GM12878 (cell line): ENCODE results near the gene COL18A1. TPM values are rescaled to one million over a fixed set of nuclear protein-coding genes. Genes with fewer than 3 reads are reported as not detected.

Experiments
- ATAC-seq: fragments of 200-7000 bp; cut with Tn5 transposase; 3 replicates; pipeline ENCODE4 v1.9.1; 2020; ENCODE audit warnings: mild to moderate bottlenecking, moderate library complexity
- BruUV-seq: library from RNA; stranded (reverse); fragments of 400-500 nt; replicated peaks from 2 replicates; lab custom pipeline; 2021; lab: Mats Ljungman, UMichigan
- CTCF ChIA-PET: fragments of 300-600 bp; sonication (Branson Sonifier 250); formaldehyde crosslinking; extraction: SDS; loops from one replicate; lab custom pipeline; 2021; ENCODE audit warnings: inconsistent platforms; lab: Yijun Ruan, JAX
- POLR2A ChIA-PET: fragments of 350-600 bp; formaldehyde crosslinking; extraction: SDS; loops from one replicate; lab custom pipeline; 2021; ENCODE audit warnings: inconsistent platforms; lab: Charles Lee
- RAD21 ChIA-PET: fragments of 300-600 bp; sonication (Branson Sonifier 250); formaldehyde crosslinking; loops from one replicate; lab custom pipeline; 2023; ENCODE audit warnings: antibody characterized with exemption; ENCODE audit not compliant: unreplicated experiment; lab: Charles Lee
- SMC1A ChIA-PET: fragments of 300-600 bp; sonication (Branson Sonifier 250); formaldehyde crosslinking; loops from one replicate; lab custom pipeline; 2023; ENCODE audit not compliant: unreplicated experiment, uncharacterized antibody; lab: Charles Lee
- DNase-seq: peaks from one replicate; pipeline ENCODE4 v3.0.0-alpha.2; 2011; ENCODE audit warnings: low read depth, low spot score
- FAIRE-seq: peaks from 3 replicates; lab custom pipeline; 2011; peaks lifted over from hg19 to GRCh38; lab: Jason Lieb, UNC
- H2AFZ ChIP-seq: 2 replicates; pipeline ENCODE4 v1.6.0; 2011; ENCODE audit warnings: low read depth, low read length, control low read depth; ENCODE audit not compliant: control insufficient read depth
- H3K27ac ChIP-seq: 2 replicates; pipeline ENCODE4 v1.5.1; 2011; ENCODE audit warnings: control low read depth; ENCODE audit not compliant: control insufficient read depth, insufficient read depth
- H3K27me3 ChIP-seq, 2 experiments: replicated peaks in 1 of 2; 2 replicates each; pipeline versions ENCODE4 v1.6.0 to v1.6.1; 2011; ENCODE audit warnings: low read length in 1 of 2; ENCODE audit not compliant: control insufficient read depth in 2 of 2, insufficient read depth in 2 of 2
- H3K36me3 ChIP-seq, 2 experiments: 2 replicates each; pipeline ENCODE4 v1.5.1; 2011; ENCODE audit warnings: low read length in 1 of 2; ENCODE audit not compliant: control insufficient read depth in 2 of 2, insufficient read depth in 2 of 2
- H3K4me1 ChIP-seq: 2 replicates; pipeline ENCODE4 v1.6.1; 2011; ENCODE audit warnings: mild to moderate bottlenecking, low read length, moderate library complexity, mixed read lengths; ENCODE audit not compliant: control insufficient read depth, insufficient read depth
- H3K4me2 ChIP-seq: 2 replicates; pipeline ENCODE4 v1.6.0; 2011; ENCODE audit warnings: control low read depth; ENCODE audit not compliant: control insufficient read depth, insufficient read depth
- H3K4me3 ChIP-seq: fragments of 200-600 bp; sonication (generic); 2 replicates; pipeline ENCODE4 v1.5.1; 2016
- H3K79me2 ChIP-seq: 2 replicates; pipeline ENCODE4 v1.6.0; 2011; ENCODE audit warnings: low read length; ENCODE audit not compliant: control insufficient read depth, insufficient read depth
- H3K9ac ChIP-seq: 2 replicates; pipeline ENCODE4 v1.8.0; 2011; ENCODE audit warnings: low read length, control low read depth, mixed read lengths; ENCODE audit not compliant: control insufficient read depth, insufficient read depth
- H3K9me3 ChIP-seq: replicated peaks from 3 replicates; pipeline ENCODE4 v1.5.1; 2011; ENCODE audit warnings: mild to moderate bottlenecking, low read length; ENCODE audit not compliant: control insufficient read depth, insufficient read depth
- H4K20me1 ChIP-seq: 2 replicates; pipeline ENCODE4 v1.6.0; 2011; ENCODE audit not compliant: control insufficient read depth, insufficient read depth
- EGR1 ChIP-seq, 2 experiments: IDR thresholded peaks; 1 replicate in 1 of 2; 2 replicates in 1 of 2; pipeline ENCODE4 v1.6.1; 2011 to 2012; ENCODE audit warnings: low read depth in 2 of 2, low read length in 2 of 2, borderline replicate concordance in 1 of 2, mild to moderate bottlenecking in 1 of 2, moderate library complexity in 1 of 2
- RAD21 ChIP-seq: IDR thresholded peaks from 2 replicates; pipeline ENCODE4 v1.6.1; 2011; ENCODE audit warnings: mild to moderate bottlenecking, low read depth, low read length, moderate library complexity; ENCODE audit not compliant: insufficient read depth
- SMAD5 ChIP-seq: IDR thresholded peaks from 2 replicates; pipeline ENCODE4 v1.6.1; 2016; ENCODE audit warnings: antibody characterized with exemption, low read depth
- WGBS: methylation state at CpG from one replicate; pipeline ENCODE4 v1.1.6; 2016; ENCODE audit warnings: low lambda C conversion rate; ENCODE audit not compliant: insufficient replicate concordance, insufficient coverage; ENCODE audit errors: missing lambda C conversion rate; 5-methylcytosine and 5-hydroxymethylcytosine counted together
- in situ Hi-C: fragments of 300-500 bp; cut with MboI; formaldehyde crosslinking; loops from 9 replicates; pipeline ENCODE4 v1.14.3; 2018; ENCODE audit warnings: mixed read lengths
- intact Hi-C: fragments of 100-400 bp; cut with micrococcal nuclease; formaldehyde crosslinking; loops from one replicate; pipeline ENCODE4 v1.14.2; 2022; ENCODE audit not compliant: unreplicated experiment
- polyA plus RNA-seq, 11 experiments: library from polyadenylated mRNA; depleted of rRNA in 4 of 11; unstranded in 6 of 11; stranded (reverse) in 5 of 11; fragments of >200 nt; fragmentation: Nextera tagmentation in 4 of 11; fragmentation: Illumina TruSeq in 1 of 11; extraction: Ambion mirVana in 4 of 11; extraction: Trizol in 1 of 11; gene quantifications; 1 replicate in 1 of 11; 2 replicates in 10 of 11; pipeline versions ENCODE4 v1.2.1 to v1.2.3, GENCODE V29; 2011 to 2016; ENCODE audit warnings: inconsistent platforms in 2 of 11, missing spikeins in 2 of 11, low read depth in 1 of 11
- total RNA-seq, 4 experiments: library from RNA; depleted of rRNA in 3 of 4; stranded (reverse); fragments of >200 nt in 3 of 4; fragmentation: Illumina TruSeq in 1 of 4; extraction: Trizol in 1 of 4; gene quantifications; 2 replicates each; pipeline versions ENCODE4 v1.2.1 to v1.2.3, GENCODE V29; 2013 to 2021
- TF ChIP-seq, protein P1 (sequence below): IDR thresholded peaks from 2 replicates; pipeline ENCODE4 v1.6.1; 2011; ENCODE audit warnings: borderline replicate concordance, low read depth, mild to moderate bottlenecking, moderate library complexity, low read length; ENCODE audit not compliant: insufficient read depth, poor library complexity, severe bottlenecking
- TF ChIP-seq, protein P2 (sequence below): fragments of 150-350 bp; IDR thresholded peaks from 2 replicates; pipeline ENCODE4 v1.6.1; 2016; ENCODE audit warnings: low read depth, low read length
- TF ChIP-seq, protein P3 (sequence below): IDR thresholded peaks from 2 replicates; pipeline ENCODE4 v1.6.1; 2012; ENCODE audit warnings: low read depth, low read length, improper control_type of control experiment
- TF ChIP-seq, protein P4 (sequence below): fragments of 450-650 bp; IDR thresholded peaks from 2 replicates; pipeline ENCODE4 v1.6.1; 2016; ENCODE audit warnings: mild to moderate bottlenecking

Gene COL18A1
- total and polyA plus RNA-seq, 10 of the 15 experiments (the other 5 are each of a cell fraction or from before 2014, with no cell fraction given): under 0.01 to 0.49 (median 0.09) TPM; not detected in 3

DNA sequence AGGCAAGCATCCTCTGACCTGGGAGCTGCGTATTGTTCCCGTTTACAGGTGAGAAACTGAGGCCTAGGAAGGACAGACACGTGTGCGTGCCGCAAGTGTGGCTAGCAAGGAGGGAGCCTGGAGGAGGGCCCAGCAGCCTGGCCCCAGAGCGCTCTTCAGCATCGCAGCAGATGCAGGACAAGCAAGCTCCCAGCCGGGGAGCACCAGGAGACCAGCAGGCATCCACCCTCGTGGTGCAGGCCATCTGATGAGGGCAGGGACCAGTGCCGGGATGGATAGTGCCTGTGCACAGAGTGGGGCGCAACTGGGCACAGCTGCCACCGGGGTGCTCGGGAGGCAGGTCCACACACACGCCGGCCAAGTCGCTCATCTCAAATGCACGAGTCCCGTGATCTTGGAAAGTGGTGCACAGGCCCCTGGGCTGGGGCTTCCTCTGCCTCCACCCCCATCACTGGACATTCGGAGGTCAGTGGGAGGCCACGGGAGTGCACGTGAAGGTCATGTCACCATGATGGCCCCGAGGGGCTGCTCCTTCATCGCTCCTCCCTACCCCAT lies 55.1 kb downstream of the COL18A1 start:
- intact Hi-C loops (no loop called here), in situ Hi-C loops (loop anchor here (25.0 kb wide), 1 partner anchor 352 kb away; no protein-coding TSS in a partner anchor)
- no peak for FAIRE-seq
- whole genome bisulfite sequencing: 60% methylated on average over 23 of the region's 23 CpGs
- no peaks in the 10 kb centered on the region for H3K27me3 ChIP-seq
- ATAC-seq: no peak
- ChIA-PET RAD21 (no interaction called here), CTCF (interaction anchor here (1.5 kb wide), 1 partner anchor 322 kb away, joined by 3 read pairs; no protein-coding TSS in a partner anchor), SMC1A (no interaction called here), POLR2A (no interaction called here)
- H4K20me1 ChIP-seq: no peaks in the 10 kb centered on the region
- H3K36me3 ChIP-seq: no peaks in the 10 kb centered on the region
- no peak for TF ChIP-seq EGR1 (IDR thresholded peaks at IDR 0.05; ENCODE audit: borderline replicate concordance in 1 of 2, low read depth in 2 of 2, low read length in 2 of 2)
- TF ChIP-seq, protein P1, sequence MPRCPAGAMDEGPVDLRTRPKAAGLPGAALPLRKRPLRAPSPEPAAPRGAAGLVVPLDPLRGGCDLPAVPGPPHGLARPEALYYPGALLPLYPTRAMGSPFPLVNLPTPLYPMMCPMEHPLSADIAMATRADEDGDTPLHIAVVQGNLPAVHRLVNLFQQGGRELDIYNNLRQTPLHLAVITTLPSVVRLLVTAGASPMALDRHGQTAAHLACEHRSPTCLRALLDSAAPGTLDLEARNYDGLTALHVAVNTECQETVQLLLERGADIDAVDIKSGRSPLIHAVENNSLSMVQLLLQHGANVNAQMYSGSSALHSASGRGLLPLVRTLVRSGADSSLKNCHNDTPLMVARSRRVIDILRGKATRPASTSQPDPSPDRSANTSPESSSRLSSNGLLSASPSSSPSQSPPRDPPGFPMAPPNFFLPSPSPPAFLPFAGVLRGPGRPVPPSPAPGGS: no peak
- TF ChIP-seq, protein P2, sequence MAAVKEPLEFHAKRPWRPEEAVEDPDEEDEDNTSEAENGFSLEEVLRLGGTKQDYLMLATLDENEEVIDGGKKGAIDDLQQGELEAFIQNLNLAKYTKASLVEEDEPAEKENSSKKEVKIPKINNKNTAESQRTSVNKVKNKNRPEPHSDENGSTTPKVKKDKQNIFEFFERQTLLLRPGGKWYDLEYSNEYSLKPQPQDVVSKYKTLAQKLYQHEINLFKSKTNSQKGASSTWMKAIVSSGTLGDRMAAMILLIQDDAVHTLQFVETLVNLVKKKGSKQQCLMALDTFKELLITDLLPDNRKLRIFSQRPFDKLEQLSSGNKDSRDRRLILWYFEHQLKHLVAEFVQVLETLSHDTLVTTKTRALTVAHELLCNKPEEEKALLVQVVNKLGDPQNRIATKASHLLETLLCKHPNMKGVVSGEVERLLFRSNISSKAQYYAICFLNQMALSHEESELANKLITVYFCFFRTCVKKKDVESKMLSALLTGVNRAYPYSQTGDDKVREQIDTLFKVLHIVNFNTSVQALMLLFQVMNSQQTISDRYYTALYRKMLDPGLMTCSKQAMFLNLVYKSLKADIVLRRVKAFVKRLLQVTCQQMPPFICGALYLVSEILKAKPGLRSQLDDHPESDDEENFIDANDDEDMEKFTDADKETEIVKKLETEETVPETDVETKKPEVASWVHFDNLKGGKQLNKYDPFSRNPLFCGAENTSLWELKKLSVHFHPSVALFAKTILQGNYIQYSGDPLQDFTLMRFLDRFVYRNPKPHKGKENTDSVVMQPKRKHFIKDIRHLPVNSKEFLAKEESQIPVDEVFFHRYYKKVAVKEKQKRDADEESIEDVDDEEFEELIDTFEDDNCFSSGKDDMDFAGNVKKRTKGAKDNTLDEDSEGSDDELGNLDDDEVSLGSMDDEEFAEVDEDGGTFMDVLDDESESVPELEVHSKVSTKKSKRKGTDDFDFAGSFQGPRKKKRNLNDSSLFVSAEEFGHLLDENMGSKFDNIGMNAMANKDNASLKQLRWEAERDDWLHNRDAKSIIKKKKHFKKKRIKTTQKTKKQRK: no peak
- no peak for TF ChIP-seq SMAD5
- no peak for TF ChIP-seq RAD21
- TF ChIP-seq, protein P3, sequence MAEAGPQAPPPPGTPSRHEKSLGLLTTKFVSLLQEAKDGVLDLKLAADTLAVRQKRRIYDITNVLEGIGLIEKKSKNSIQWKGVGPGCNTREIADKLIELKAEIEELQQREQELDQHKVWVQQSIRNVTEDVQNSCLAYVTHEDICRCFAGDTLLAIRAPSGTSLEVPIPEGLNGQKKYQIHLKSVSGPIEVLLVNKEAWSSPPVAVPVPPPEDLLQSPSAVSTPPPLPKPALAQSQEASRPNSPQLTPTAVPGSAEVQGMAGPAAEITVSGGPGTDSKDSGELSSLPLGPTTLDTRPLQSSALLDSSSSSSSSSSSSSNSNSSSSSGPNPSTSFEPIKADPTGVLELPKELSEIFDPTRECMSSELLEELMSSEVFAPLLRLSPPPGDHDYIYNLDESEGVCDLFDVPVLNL: no peak
- TF ChIP-seq, protein P4, sequence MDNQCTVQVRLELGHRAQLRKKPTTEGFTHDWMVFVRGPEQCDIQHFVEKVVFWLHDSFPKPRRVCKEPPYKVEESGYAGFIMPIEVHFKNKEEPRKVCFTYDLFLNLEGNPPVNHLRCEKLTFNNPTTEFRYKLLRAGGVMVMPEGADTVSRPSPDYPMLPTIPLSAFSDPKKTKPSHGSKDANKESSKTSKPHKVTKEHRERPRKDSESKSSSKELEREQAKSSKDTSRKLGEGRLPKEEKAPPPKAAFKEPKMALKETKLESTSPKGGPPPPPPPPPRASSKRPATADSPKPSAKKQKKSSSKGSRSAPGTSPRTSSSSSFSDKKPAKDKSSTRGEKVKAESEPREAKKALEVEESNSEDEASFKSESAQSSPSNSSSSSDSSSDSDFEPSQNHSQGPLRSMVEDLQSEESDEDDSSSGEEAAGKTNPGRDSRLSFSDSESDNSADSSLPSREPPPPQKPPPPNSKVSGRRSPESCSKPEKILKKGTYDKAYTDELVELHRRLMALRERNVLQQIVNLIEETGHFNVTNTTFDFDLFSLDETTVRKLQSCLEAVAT: no peak
- H3K4me3 ChIP-seq: no peak overlapping the region
- no peaks in the 10 kb centered on the region for H3K4me1 ChIP-seq
- no peak for DNase-seq
- no peak overlapping the region for H3K4me2 ChIP-seq
- no peaks in the 10 kb centered on the region; the same call in 2 of the 3 replicates for H3K9me3 ChIP-seq
- H3K27ac ChIP-seq: no peak overlapping the region
- no peaks in the 10 kb centered on the region for H3K79me2 ChIP-seq
- no peak overlapping the region for H2AFZ ChIP-seq
- BruUV-seq: no TSS peak
- no peak overlapping the region for H3K9ac ChIP-seq
